ENCODE results near the gene MS4A14.

- TF ChIP-seq CTCF (IDR thresholded peaks at IDR 0.05) = no peak
- no peak for TF ChIP-seq POLR2A (IDR thresholded peaks at IDR 0.05)
- no peak for TF ChIP-seq POLR2AphosphoS5 (IDR thresholded peaks at IDR 0.05)
- no peak for TF ChIP-seq EP300 (IDR thresholded peaks at IDR 0.05)
Observed at GRCh38 chr11:60376601-60377000, 19.7 kb upstream of the MS4A14 start.

All from stomach (tissue), 4 donors.